Superior temporal gyrus (tissue), 1 donor: Measurements from ENCODE around the gene MYOG.

Source experiments
- DNase-seq: peaks from one replicate; pipeline ENCODE4 v3.0.0-alpha.2; 2016; ENCODE audit errors: extremely low spot score

The MYOG gene

DNA sequence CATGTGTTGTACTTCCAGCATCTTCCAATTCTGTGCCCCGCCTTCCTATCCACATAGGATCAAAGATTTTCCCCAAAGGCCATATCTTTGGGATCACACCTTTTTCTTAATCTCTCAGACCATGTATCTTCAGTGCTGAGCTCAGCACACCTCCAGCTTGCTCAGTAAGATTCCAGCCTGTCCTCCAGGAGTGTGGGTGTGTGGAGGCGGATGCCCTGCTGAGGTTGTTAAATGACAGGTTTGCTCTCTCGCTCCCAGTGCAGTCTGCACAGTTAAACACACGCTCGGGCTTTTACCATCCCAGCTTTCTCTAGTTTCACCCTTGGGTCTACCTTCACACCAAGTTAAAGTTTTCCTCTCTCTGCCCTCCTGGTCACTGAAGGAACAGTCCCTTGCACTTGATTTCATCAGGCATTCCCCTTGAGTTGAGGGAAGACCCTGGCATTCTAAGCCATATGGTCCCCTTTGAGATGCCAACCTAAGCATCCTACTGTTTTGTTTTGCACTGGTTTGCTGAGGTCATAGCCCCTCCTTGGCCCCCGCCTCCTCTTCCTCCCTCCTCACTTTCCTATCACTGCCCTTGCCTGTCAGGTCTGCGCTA lies 13.7 kb downstream of the MYOG start:
- DNase-seq, result peak; percentile 9

DNA sequence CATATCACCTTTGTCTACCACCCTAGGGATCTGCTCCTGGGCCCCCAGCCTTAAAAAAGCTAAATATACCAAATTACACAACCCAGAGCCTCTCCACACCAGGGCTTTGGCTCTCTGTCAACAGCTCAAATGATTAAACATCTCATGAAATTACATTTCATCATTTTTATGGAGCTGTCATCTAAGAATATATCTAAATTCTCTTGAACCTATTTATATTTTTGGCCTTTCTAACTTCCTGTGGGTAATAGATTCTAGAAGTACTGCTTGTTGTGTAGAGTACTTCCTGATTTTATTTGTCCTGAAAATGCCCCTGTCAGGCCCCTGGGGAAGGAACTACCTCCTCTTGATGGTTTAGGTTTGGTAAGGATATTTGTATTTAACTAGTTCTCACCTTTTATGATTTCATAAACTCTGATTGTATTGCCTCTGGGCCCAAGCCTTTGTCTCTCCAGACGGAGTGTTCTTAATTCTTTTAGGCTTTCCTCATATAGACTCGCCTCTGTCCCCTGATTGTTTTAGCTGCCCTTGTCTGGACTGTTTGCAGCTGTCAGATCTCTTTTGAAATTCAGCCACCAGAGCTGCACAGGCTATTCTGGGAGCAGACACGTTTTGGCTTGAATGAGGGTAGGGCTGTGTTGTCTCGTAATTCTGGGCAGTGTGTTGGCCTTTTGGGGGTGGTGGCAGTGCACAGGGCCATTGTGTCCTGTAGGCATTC lies 16.6 kb downstream of the MYOG start:
- DNase-seq, result peak; percentile 35

DNA sequence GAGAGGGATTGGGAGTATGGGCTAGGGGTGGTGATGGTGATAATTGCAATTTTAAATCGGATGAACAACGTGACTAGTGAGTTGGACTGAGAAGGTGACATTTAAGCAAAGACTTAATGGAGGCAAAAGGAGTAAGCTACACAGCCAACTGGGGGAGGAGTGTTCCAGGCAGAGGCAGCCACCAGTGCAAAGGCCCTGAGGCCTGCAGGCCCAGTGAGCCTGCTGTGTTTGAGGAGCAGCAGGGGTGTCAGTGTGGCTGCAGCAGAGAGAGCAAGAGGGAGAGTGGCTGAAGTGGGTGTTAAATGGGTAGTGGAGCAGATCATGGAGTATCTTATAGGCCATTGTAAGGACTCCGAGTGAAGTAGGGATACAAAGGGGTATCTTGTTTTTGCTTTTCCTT lies 18.8 kb downstream of the MYOG start:
- no peak for DNase-seq

DNA sequence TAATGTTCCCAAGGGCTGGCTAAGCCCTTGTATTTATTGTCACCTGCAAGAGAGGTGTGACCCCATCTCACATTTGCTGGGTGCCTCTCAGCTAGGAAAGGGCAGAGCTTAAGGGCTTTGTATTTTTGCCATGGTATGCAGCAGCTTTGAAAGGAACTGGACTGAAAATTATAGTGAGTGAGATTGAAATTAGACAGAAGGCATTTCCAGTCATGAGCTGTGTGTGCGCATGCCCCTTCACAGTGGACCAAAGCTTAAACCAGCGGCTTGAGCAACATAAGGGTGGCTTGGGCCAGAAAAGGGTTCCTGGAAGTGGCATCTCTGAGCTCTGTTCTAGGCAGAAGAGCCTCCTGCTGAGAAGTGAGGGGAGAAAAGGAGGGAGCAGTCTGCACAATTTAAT lies 19.8 kb downstream of the MYOG start:
- no peak for DNase-seq

DNA sequence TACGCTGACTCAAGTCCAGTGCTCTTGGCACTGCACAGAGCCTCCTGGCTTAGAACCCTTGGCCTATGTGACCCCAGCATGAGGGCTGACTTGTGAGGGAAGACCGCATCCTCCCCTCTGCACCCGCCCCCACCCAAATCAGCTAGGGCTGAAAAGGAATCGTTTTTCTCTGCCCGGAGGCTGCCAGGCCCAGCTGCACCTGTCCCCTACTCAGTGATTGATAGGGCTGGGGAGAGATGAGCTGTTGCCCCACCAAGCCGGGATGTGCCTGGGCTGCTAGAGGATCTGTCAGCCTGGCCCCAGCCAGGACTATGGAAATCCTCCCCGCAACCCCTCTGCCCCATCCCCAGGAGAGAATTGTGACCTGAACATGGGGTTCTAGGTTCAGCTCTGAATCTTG lies 20.6 kb downstream of the MYOG start:
- DNase-seq, result no peak

DNA sequence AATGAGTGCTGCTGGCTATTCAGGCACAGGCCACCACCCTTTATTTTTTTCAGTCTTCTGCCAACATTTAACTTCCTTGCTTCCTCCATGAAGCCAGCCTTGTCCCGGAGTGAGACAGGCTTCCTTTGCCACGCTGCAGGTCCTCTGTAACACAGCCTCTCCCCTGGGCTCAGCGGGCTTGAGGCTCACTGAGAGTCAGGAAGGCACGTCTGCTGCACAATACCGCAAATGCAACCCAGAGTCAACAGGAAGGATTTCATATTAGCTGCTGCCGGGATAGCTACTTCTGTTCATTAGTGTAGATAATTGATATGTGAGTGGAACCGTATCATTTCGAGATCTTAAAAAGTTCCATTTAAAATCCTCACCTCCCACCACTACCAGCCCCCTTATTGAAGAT lies 22.5 kb downstream of the MYOG start:
- no peak for DNase-seq

DNA sequence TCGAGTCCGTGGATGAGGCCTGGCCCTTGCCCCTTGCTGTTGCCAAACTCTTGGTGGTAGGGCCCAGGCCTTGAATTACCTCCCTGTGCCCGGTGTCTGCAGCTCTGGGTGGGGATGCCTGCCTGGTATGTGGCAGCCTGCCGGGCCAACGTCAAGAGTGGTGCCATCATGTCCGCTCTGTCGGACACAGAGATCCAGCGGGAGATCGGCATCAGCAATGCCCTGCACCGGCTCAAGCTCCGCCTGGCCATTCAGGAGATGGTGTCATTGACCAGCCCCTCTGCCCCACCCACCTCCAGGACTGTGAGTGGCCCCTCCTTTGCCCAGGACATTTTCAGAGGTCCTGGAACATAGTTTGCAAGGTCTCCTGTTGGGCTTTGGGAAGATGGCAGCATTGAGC lies 25.7 kb downstream of the MYOG start:
- no peak for DNase-seq

DNA sequence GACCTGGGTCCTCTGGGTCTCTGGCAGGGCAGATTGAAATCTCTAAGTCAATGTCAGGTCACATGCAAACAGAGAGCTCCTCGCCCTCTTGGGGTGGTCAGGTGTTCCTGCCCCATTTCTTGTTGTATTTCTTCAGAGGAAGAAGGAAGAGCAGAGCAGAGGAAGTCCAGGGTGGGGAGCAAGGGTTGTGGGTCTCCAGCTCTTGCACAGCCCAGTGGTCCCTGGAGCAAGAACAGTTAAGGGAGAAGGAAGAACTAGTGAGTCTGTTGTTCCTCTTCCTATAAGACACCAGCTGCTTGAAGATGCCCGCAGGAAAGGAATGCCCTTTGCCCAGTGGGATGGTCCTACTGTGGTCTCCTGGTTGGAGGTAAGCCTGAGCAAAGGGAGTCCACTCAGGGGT lies 26.3 kb downstream of the MYOG start:
- no peak for DNase-seq

DNA sequence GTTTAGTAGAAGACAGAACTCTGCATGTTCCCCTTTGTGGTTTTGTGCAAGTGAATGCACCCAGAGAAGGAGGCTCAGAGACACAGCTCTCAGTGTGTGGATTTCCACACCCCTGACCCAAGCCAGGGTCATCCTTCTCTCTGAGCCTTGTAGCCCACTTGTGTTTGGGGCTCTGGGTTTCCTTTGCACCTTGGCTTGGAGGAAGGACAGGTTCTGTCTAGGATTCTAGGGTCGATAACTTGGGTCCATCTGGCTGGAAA lies 27.2 kb downstream of the MYOG start:
- no peak for DNase-seq

DNA sequence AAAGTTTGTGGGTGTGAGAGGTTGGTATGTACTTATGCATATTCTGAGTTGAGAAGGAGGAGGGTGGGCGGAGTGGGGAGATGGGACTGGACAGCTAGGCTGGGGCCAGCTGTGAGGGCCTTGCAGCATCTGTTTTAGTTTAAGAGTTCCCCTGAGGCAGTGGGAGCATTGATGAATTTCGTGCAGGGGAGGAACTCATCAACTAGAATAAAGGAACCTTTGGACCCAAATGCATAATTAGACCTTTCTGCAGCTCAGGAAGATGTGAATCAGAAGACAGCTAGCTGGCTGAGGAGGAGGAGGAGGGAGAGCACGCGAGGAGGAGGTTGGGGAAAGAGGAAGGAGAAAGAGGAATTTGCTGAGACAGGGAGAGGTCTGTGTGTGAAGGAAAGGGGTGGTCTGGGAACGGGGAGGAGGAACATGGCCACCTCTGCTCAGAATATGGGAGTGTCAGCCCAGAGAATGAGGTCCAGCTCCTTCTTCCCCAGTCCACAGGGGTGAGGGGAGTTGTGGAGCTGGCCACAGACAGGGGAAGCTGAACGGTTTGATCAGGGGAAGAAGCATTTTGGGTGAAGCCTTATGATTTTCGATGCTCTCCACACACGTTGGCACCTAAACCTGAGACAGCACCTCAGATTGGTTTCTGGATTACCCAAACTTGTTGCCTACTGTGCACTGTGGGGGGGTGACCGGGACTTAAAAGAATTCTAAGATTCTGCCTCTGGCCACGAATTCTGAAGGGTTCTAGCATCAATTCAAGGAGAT lies 27.7 kb downstream of the MYOG start:
- no peak for DNase-seq

DNA sequence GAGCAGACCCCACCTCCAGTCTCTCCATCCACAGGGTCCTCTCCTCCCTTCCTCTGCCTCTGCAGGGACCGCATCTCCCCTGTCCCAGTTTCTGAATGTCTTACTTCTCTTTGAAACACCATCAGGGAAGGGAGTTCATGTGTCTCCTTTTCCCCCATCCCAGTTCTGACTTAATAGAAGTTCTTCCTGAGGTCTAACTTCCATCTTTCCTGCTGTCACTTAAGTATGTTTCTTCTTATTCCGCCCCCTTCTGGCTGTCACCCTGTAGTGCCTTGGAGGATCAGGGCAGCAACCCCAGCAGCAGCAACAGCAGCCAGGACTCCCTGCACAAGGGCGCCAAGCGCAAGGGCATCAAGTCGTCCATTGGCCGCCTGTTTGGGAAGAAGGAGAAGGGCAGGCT lies 29.3 kb downstream of the MYOG start:
- no peak for DNase-seq

DNA sequence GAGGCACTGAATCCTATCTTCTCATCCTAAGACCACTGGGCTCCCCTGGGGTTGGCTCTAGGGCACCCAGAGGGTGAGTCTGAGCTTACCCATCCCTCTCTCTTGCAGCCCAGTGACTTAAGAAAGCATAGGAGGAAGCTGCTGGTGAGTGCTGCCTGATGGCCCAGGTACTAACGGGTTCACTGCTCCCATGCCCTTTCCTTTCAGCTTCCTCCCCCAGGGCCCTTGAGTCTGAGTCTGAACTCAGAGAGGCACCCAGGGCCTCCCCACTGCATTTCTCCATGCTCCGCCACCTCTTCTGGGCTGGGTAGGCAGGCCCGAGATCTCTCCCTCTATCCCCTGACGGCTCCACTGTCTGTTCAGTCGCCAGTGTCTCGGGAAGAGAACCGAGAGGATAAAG lies 29.8 kb downstream of the MYOG start:
- no peak for DNase-seq

DNA sequence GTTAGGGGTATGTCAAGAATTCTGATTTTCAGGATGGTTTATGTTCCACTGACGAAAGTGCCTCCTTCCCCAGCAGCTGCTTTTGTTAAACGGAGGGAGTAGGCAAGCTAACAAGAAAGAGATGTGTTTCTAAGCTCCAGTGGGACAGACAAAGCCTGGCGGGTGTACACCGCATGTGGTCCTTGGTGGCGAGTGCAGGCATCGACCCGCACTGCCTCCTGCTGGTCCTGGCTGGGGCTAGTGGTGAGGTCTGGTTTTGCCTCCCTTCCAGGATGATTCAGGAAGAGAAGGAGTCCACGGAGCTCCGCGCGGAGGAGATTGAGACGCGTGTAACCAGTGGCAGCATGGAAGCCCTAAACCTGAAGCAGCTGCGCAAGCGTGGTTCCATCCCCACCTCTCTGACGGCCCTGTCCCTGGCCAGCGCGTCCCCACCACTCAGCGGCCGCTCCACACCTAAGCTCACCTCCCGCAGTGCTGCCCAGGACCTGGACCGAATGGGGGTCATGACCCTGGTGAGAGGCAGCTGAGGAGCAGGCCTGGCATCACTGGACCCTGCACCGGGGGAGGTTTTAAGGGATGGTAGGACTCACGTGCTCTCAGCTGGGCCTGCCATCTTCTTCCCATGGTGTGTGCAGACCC lies 30.5 kb downstream of the MYOG start:
- DNase-seq, result no peak

DNA sequence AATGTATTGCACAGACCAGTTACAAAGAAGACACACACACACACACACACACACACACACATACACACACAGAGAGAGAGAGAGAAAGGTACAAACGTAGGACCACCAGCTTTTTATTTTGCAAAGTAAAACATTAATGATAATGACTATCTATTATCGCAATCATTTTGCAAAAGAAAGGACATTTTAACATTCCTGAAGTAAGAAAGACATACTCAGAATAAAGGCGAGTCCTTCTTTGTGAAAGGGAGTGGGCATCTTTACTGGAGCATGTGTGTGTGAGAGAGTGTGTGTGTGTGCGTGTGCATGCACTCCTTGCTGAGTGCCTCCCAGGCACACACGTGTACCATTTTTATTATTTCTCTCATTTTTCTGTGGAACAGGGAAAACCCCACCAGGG lies 31.2 kb downstream of the MYOG start:
- DNase-seq, result no peak

DNA sequence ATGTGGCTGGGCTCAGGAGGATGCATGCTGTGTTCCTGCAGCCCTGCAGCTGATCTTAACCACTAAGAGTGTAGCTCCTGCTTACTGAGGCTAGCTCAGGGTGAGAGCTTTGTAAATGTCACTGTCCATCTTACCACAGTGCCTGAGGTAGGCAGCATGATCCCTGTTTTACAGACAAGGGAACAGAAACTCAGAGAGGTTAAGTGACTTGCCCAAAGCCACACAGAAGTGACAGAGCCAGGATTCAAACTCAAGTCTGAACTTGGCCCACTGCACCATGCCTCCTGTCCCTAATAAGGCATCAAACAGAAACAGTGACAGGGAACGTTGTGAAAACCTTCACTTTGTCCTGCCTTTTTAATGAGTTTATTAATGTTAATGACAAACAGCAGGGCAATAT lies 31.6 kb downstream of the MYOG start:
- no peak for DNase-seq

DNA sequence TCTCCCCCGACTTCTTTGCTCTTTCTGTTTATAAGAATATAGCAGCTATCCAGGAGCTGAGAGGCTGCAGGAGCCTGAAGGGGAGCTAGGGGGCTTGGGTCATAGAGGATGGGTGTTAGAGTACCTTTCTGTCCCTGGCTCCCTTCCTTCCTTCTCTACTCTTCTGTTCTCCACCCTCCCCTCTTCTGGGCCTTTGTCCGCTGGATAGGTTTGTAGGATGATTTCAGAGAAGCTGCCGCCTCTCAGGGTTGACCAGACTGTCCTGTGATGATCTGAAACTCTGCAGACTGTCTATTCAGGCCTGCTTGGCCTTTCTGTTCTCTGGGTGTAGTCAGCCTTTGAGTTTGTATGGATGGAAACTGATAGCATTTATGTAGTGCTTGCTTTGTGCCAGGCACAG lies 33.2 kb downstream of the MYOG start:
- DNase-seq, result no peak

DNA sequence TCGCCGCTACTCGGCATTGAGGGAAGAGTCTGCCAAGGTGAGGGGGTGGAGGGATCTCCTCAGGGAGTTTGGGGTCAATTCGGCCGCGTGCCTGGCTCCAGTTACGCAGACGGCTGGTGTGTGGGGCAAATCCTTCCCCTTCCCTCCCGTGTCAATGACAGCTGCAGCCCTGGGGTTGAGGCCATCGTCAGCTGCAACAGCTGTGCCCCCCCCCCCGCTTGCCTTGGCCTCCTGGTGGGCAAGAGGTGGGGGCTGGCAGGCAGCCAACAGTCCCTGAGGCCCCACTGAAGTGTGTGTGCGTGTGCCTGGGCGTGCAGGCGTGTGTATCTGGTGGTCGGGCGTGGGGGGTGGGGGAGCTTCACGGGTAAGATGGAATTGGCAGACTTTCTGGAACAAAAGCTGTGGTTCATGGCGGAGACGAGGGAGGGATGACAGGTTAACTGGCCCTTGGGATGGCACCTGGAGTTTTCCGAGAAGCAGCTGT lies 33.9 kb downstream of the MYOG start:
- DNase-seq, result no peak

DNA sequence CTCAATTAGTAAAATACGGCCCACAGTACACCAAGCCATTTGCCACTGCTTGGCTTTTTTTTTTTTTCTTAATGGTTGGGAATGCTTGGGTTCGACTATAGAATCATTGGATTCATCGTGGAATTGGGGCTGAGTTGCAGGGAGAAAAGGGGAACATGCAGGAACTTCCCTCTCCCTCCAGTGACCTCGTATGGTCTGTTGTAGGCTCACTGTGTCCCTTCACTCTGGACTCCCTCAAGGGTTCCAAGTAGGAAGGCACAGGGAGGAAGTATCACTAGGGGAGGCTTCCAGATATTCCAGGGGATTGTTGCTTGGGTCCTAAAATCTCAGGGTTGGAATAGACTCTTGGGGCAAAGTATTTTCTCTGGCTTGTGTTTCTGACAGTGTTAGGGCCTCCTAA lies 35.0 kb downstream of the MYOG start:
- no peak for DNase-seq

DNA sequence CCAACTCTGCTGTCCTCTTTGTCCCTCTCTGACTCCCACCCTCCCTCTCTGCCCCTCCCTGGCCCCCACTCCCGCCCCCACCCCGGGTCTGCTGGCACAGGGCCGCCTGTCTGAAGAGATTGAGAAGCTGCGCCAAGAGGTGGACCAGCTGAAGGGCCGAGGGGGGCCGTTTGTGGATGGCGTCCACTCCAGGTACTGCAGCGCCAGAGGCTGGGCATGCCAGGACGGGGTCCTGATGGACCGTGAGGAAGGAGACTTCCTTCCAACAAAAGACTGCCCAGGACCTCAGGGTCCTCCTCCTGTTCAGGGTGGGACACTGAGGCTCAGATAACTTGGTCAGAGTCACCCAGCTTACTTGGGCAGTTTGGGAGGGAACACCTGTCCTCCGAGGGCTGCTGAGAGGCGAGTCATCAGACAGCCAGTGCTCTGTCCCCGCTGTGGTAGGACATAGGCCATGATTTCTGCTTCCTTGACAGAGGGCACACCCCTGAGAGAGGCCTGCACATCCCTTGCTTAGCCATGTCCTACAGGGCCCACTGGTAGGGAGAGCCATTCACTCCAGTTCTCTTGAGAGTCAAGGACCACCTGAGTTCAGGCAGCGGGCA lies 36.1 kb downstream of the MYOG start:
- DNase-seq, result no peak

DNA sequence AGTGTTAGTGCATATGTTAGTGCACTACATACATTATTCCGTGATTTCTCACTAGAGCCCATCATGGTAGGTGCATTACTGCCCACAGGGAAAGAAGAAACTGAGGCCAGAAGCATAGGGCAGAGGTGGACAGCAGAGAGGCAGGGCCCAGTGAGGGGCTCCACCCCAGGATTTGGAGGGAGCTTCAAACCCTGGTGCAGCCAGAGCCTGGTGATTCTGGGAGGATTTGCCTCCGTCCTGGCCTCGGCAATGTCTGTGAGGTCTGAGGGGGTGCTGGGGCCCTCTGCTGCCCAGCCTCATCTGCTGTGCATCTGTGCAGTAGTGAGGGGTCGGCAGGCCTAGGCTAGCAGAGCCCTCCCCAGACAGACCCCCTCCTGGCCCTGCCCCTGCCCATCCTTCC lies 36.7 kb downstream of the MYOG start:
- DNase-seq, result no peak

DNA sequence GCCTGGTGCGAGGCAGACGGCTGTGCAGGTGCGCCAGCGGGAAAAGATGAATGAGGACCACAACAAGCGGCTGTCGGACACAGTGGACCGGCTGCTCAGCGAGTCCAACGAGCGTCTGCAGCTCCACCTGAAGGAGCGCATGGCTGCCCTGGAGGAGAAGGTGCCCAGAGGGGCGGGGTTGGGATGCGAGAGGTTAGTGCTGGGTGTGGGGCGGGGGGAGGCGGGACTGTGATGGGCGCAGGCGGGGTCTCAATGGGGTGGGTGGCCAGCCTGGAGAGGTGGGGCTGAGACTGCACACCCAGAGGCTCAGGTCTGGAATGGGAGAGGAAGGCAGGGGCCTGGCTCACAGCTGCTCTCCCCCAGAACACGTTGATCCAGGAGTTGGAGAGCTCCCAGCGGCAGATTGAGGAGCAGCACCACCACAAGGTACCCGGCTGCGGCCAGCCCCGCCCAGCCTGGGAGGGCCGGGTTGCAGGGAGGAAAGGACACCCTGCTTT lies 37.2 kb downstream of the MYOG start:
- DNase-seq, result no peak

DNA sequence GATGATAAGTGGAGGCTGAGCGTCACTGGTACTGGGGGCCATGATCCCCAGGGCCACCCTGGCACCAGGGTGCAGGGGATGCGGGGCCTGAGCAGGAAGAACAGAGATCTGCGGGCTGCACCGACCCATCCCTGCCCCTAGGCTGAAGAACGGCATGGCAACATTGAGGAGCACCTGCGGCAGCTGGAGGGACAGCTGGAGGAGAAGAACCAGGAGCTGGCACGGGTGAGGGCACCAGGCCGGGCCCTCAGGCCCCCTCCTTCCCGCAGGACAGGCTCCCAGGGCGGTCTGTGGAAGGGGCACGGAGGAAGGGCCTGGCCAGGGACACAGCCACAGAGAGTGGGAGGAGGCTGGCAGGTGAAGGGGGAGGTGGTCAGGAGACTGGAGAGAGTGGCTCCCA lies 37.7 kb downstream of the MYOG start:
- no peak for DNase-seq
